ENCODE measurements around the gene RCAN2.

The RCAN2 gene

DNA sequence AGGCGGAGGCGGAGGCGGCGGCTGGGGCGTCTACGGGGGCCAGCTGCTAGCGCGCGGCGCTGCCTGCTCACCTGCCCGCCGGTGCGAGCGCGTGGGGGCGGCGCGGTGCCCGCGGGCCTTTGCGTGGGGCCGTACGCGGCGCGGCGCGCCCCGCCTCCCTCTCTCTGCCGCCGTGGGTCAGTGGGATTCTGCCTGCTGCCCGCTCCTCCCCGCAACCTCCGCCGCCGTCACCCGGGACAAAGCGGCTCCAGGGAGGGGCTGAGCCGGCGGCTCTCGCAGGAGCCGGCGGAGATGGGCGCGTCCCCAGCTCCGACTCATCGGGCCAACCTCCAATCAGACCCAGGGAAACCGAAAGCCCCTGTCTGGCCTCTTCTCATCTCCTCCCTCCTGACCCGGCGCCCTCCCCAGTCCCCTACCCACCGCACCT, at the start of gene RCAN2:
TSS of gene RCAN2 (minus strand) at position 249 of the 427 bp plus-strand sequence.
- Histone ChIP-seq H3K9me3 (ENCODE audit: control insufficient read depth, low read length) (no peaks in the 10 kb centered on the region), H3K4me3 (ENCODE audit: low read length) (peak within 1 kb of the TSS; percentile 83), H3K36me3 (ENCODE audit: control insufficient read depth, insufficient read depth, low read length, severe bottlenecking) (no peaks in the 10 kb centered on the region), H3K27me3 (replicated peaks; ENCODE audit: control insufficient read depth, insufficient read depth, low read length) (no peaks in the 10 kb centered on the region), H3K4me1 (ENCODE audit: control insufficient read depth, insufficient read depth, low read length) (peaks cover 15% of the 10 kb centered on the region), H3K9ac (ENCODE audit: low read length) (peak within 1 kb of the TSS; percentile 68)
- DNase-seq (ENCODE audit: low read depth), result peak; percentile 90

DNA sequence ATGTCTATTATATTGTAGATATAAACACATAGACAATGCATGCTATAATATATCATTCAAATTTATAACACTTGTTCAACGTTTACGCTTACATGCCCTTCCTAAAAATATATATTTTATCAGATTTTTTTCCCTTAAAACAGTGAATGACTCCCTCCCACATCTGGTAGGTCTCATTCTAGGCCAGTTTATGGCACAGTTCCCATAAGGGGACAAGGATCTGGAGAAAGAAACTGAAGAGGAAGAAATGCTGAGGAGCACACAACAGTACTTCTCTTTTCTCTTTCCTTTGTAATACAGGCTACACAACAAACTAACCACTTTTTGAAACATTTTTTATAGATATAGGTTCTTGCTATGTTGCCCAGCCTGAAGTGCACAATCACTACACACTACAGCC, 48.6 kb upstream of the RCAN2 start:
- H3K4me1 ChIP-seq (ENCODE audit: control insufficient read depth, insufficient read depth, low read length), result no peaks in the 10 kb centered on the region
- H3K27me3 ChIP-seq (replicated peaks; ENCODE audit: control insufficient read depth, insufficient read depth, low read length), result no peaks in the 10 kb centered on the region
- H3K9ac ChIP-seq (ENCODE audit: low read length), result no peak overlapping the region
- DNase-seq (ENCODE audit: low read depth), result no peak
- no peaks in the 10 kb centered on the region for H3K36me3 ChIP-seq (ENCODE audit: control insufficient read depth, insufficient read depth, low read length, severe bottlenecking)
- H3K4me3 ChIP-seq (ENCODE audit: low read length), result no peak overlapping the region
- peaks cover 13% of the 10 kb centered on the region for H3K9me3 ChIP-seq (ENCODE audit: control insufficient read depth, low read length)

DNA sequence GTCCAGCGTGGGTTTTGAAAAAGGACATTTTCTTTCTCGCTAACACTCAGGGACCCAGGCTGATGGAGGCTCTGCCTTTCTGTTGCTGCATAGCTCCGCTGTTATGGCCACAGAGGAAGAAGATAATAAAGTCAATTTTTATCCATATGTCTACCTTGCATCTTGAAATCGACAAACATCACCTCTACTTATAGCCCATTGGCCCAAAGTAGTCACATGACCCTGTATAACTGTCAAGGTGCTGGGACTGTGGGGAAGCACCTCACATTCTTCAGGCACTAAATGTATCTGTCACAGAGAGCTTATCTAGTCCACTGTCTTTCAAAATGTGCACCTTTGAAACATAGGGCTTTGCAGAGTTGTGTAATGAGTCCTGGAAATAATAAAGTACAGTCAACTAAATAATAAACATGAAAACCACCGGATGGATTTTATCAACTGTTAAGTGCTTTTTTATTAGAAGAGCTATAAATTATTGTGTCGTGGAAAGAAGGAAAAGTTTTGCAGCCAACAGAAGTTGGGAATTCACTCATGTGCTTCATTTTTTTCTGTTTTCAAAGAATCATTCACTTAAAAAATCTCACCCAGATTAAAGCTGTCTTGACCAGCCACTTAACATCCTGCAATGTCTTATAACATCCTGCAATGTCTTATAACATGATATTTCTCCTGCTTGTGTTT, 47.7 kb upstream of the RCAN2 start:
- Histone ChIP-seq H3K27me3 (replicated peaks; ENCODE audit: control insufficient read depth, insufficient read depth, low read length) (no peaks in the 10 kb centered on the region), H3K9ac (ENCODE audit: low read length) (no peak overlapping the region), H3K4me1 (ENCODE audit: control insufficient read depth, insufficient read depth, low read length) (no peaks in the 10 kb centered on the region), H3K36me3 (ENCODE audit: control insufficient read depth, insufficient read depth, low read length, severe bottlenecking) (no peaks in the 10 kb centered on the region), H3K9me3 (ENCODE audit: control insufficient read depth, low read length) (peaks cover 7% of the 10 kb centered on the region), H3K4me3 (ENCODE audit: low read length) (no peak overlapping the region)
- DNase-seq (ENCODE audit: low read depth), result no peak

GRCh38 chr6:46530896-46531295, 39.6 kb upstream of the RCAN2 start:
- H3K9me3 ChIP-seq (ENCODE audit: control insufficient read depth, low read length), result no peaks in the 10 kb centered on the region
- no peak overlapping the region for H3K9ac ChIP-seq (ENCODE audit: low read length)
- H3K4me3 ChIP-seq (ENCODE audit: low read length), result no peak overlapping the region
- no peak for DNase-seq (ENCODE audit: low read depth)
- H3K4me1 ChIP-seq (ENCODE audit: control insufficient read depth, insufficient read depth, low read length), result no peaks in the 10 kb centered on the region
- no peaks in the 10 kb centered on the region for H3K36me3 ChIP-seq (ENCODE audit: control insufficient read depth, insufficient read depth, low read length, severe bottlenecking)
- H3K27me3 ChIP-seq (replicated peaks; ENCODE audit: control insufficient read depth, insufficient read depth, low read length), result no peaks in the 10 kb centered on the region

- Histone ChIP-seq H3K9ac (ENCODE audit: low read length) (no peak overlapping the region), H3K4me3 (ENCODE audit: low read length) (no peak overlapping the region)
- DNase-seq (ENCODE audit: low read depth), result peak; percentile 42
Observed at GRCh38 chr6:46528961-46529750, 37.9 kb upstream of the RCAN2 start.

GRCh38 chr6:46526607-46527006, 35.4 kb upstream of the RCAN2 start:
- H3K9me3 ChIP-seq (ENCODE audit: control insufficient read depth, low read length), result no peaks in the 10 kb centered on the region
- H3K4me3 ChIP-seq (ENCODE audit: low read length), result no peak overlapping the region
- no peak overlapping the region for H3K9ac ChIP-seq (ENCODE audit: low read length)
- H3K4me1 ChIP-seq (ENCODE audit: control insufficient read depth, insufficient read depth, low read length), result peaks cover 6% of the 10 kb centered on the region
- H3K36me3 ChIP-seq (ENCODE audit: control insufficient read depth, insufficient read depth, low read length, severe bottlenecking), result no peaks in the 10 kb centered on the region
- H3K27me3 ChIP-seq (replicated peaks; ENCODE audit: control insufficient read depth, insufficient read depth, low read length), result no peaks in the 10 kb centered on the region
- DNase-seq (ENCODE audit: low read depth), result no peak

More at GRCh38 chr6:46528961-46529750, 37.9 kb upstream of the RCAN2 start:
- Histone ChIP-seq H3K4me1 (ENCODE audit: control insufficient read depth, insufficient read depth, low read length) (no peaks in the 10 kb centered on the region), H3K27me3 (replicated peaks; ENCODE audit: control insufficient read depth, insufficient read depth, low read length) (no peaks in the 10 kb centered on the region), H3K9me3 (ENCODE audit: control insufficient read depth, low read length) (no peaks in the 10 kb centered on the region), H3K36me3 (ENCODE audit: control insufficient read depth, insufficient read depth, low read length, severe bottlenecking) (no peaks in the 10 kb centered on the region)

- no peak overlapping the region for H3K9ac ChIP-seq (ENCODE audit: low read length)
- no peak overlapping the region for H3K4me3 ChIP-seq (ENCODE audit: low read length)
- DNase-seq (ENCODE audit: low read depth), result no peak
- H3K4me1 ChIP-seq (ENCODE audit: control insufficient read depth, insufficient read depth, low read length), result peaks cover 14% of the 10 kb centered on the region
- H3K36me3 ChIP-seq (ENCODE audit: control insufficient read depth, insufficient read depth, low read length, severe bottlenecking), result no peaks in the 10 kb centered on the region
- no peaks in the 10 kb centered on the region for H3K27me3 ChIP-seq (replicated peaks; ENCODE audit: control insufficient read depth, insufficient read depth, low read length)
- H3K9me3 ChIP-seq (ENCODE audit: control insufficient read depth, low read length), result no peaks in the 10 kb centered on the region
Observed at GRCh38 chr6:46525583-46525982, 34.3 kb upstream of the RCAN2 start.

GRCh38 chr6:46521464-46521971, 30.3 kb upstream of the RCAN2 start:
- no peaks in the 10 kb centered on the region for H3K9me3 ChIP-seq (ENCODE audit: control insufficient read depth, low read length)
- no peaks in the 10 kb centered on the region for H3K27me3 ChIP-seq (replicated peaks; ENCODE audit: control insufficient read depth, insufficient read depth, low read length)
- H3K4me3 ChIP-seq (ENCODE audit: low read length), result no peak overlapping the region
- H3K36me3 ChIP-seq (ENCODE audit: control insufficient read depth, insufficient read depth, low read length, severe bottlenecking), result no peaks in the 10 kb centered on the region
- peaks cover 14% of the 10 kb centered on the region for H3K4me1 ChIP-seq (ENCODE audit: control insufficient read depth, insufficient read depth, low read length)
- no peak overlapping the region for H3K9ac ChIP-seq (ENCODE audit: low read length)
- peak; percentile 24 for DNase-seq (ENCODE audit: low read depth)

GRCh38 chr6:46517202-46517601, 26.0 kb upstream of the RCAN2 start:
- H3K4me3 ChIP-seq (ENCODE audit: low read length), result no peak overlapping the region
- H3K9ac ChIP-seq (ENCODE audit: low read length), result no peak overlapping the region
- H3K9me3 ChIP-seq (ENCODE audit: control insufficient read depth, low read length), result no peaks in the 10 kb centered on the region
- no peaks in the 10 kb centered on the region for H3K36me3 ChIP-seq (ENCODE audit: control insufficient read depth, insufficient read depth, low read length, severe bottlenecking)
- H3K27me3 ChIP-seq (replicated peaks; ENCODE audit: control insufficient read depth, insufficient read depth, low read length), result no peaks in the 10 kb centered on the region
- no peak for DNase-seq (ENCODE audit: low read depth)
- H3K4me1 ChIP-seq (ENCODE audit: control insufficient read depth, insufficient read depth, low read length), result peaks cover 14% of the 10 kb centered on the region

DNA sequence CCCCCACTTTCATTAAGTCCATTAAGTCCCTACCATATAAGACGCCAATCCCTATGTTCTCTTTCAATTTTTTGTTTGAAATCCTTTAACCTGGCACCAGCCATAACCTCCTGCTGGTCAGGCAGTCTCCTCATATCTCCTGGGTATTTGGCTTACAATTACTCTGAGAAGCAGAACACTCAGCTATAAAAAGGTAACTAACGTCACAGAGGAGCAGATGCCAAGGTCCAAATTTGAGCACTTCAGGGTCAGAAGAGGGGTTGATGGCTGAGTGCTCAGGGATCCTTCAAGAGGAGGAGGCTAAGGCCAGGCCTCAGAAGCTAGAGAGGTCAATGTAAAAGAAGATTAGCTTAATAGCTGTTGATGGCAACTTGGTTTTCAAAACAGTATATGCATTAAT, 22.3 kb upstream of the RCAN2 start:
- no peaks in the 10 kb centered on the region for H3K27me3 ChIP-seq (replicated peaks; ENCODE audit: control insufficient read depth, insufficient read depth, low read length)
- no peak overlapping the region for H3K9ac ChIP-seq (ENCODE audit: low read length)
- no peaks in the 10 kb centered on the region for H3K9me3 ChIP-seq (ENCODE audit: control insufficient read depth, low read length)
- DNase-seq (ENCODE audit: low read depth), result no peak
- no peak overlapping the region for H3K4me3 ChIP-seq (ENCODE audit: low read length)
- no peaks in the 10 kb centered on the region for H3K36me3 ChIP-seq (ENCODE audit: control insufficient read depth, insufficient read depth, low read length, severe bottlenecking)
- H3K4me1 ChIP-seq (ENCODE audit: control insufficient read depth, insufficient read depth, low read length), result peaks cover 18% of the 10 kb centered on the region

- Histone ChIP-seq H3K36me3 (ENCODE audit: control insufficient read depth, insufficient read depth, low read length, severe bottlenecking) (no peaks in the 10 kb centered on the region), H3K27me3 (replicated peaks; ENCODE audit: control insufficient read depth, insufficient read depth, low read length) (no peaks in the 10 kb centered on the region), H3K9ac (ENCODE audit: low read length) (peak overlapping the region; percentile 2), H3K4me3 (ENCODE audit: low read length) (no peak overlapping the region), H3K9me3 (ENCODE audit: control insufficient read depth, low read length) (no peaks in the 10 kb centered on the region), H3K4me1 (ENCODE audit: control insufficient read depth, insufficient read depth, low read length) (peaks cover 18% of the 10 kb centered on the region)
- no peak for DNase-seq (ENCODE audit: low read depth)
Observed at GRCh38 chr6:46511320-46511719, 20.1 kb upstream of the RCAN2 start.

All from adipocyte (in vitro differentiated cells).